Gastroesophageal sphincter (tissue), 3 donors: ENCODE measurements around the gene COA3.

Source experiments
- CTCF ChIP-seq, 4 experiments: fragments of 200-600 bp in 2 of 4; fragments of 450-650 bp in 2 of 4; sonication (generic) in 1 of 4; IDR thresholded peaks; one replicate each; pipeline ENCODE4 v1.5.1; 2017 to 2019; ENCODE audit warnings: antibody characterized with exemption in 4 of 4, mild to moderate bottlenecking in 2 of 4, moderate library complexity in 2 of 4
- EP300 ChIP-seq: sonication (generic); formaldehyde crosslinking; IDR thresholded peaks from one replicate; pipeline ENCODE4 v1.6.1; 2017; ENCODE audit warnings: antibody characterized with exemption, mild to moderate bottlenecking
- POLR2A ChIP-seq, 2 donors: fragments of 450-650 bp; IDR thresholded peaks; one replicate each; pipeline ENCODE4 v1.6.1; 2017; ENCODE audit warnings: antibody characterized with exemption in 2 of 2, mild to moderate bottlenecking in 2 of 2, moderate library complexity in 1 of 2
- POLR2AphosphoS5 ChIP-seq: sonication (generic); formaldehyde crosslinking; IDR thresholded peaks from one replicate; pipeline ENCODE4 v1.6.1; 2017; ENCODE audit warnings: antibody characterized with exemption

- TF ChIP-seq POLR2A (IDR thresholded peaks at IDR 0.05) (no peak), CTCF (IDR thresholded peaks at IDR 0.05) (no peak), EP300 (no peak), POLR2AphosphoS5 (no peak)
These were observed 46.5 kb upstream of the COA3 start for GRCh38 chr17:42844761-42845555.
